ENCODE data around the gene GALNT2.
A peak's percentile ranks its signal among the peaks of the same experiment; 100 is the strongest.

GALNT2 gene

DNA sequence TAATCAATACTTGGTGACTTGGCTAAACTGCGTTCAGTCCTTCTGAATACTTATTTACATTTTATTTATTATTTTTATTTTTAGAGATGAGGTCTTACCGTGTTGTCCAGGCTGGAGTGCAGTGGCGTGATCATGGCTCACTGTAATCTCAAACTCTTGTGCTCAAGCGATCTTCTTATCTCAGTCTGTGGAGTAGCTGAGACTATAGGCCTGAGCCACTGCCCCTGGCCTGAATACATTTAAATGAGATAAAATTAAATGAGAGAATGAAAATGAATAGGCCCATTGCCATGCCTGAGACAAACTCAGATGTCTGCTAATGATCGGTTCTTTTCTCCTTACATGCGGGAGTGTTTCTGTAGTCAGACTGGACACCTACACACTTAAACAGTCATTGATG is 86.0 kb downstream of the GALNT2 start:
- H3K4me3 ChIP-seq (replicated peaks; ENCODE audit: insufficient read depth, low read length): no peak overlapping the region
- TF ChIP-seq POLR2AphosphoS5 (IDR thresholded peaks at IDR 0.05; ENCODE audit: low read depth) (no peak), GABPA (IDR thresholded peaks at IDR 0.05; ENCODE audit: low read depth) (no peak), SPI1 (IDR thresholded peaks at IDR 0.05; ENCODE audit: borderline replicate concordance, low read depth) (no peak)
- TF ChIP-seq, protein P1, sequence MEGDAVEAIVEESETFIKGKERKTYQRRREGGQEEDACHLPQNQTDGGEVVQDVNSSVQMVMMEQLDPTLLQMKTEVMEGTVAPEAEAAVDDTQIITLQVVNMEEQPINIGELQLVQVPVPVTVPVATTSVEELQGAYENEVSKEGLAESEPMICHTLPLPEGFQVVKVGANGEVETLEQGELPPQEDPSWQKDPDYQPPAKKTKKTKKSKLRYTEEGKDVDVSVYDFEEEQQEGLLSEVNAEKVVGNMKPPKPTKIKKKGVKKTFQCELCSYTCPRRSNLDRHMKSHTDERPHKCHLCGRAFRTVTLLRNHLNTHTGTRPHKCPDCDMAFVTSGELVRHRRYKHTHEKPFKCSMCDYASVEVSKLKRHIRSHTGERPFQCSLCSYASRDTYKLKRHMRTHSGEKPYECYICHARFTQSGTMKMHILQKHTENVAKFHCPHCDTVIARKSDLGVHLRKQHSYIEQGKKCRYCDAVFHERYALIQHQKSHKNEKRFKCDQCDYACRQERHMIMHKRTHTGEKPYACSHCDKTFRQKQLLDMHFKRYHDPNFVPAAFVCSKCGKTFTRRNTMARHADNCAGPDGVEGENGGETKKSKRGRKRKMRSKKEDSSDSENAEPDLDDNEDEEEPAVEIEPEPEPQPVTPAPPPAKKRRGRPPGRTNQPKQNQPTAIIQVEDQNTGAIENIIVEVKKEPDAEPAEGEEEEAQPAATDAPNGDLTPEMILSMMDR (IDR thresholded peaks at IDR 0.05; ENCODE audit: insufficient read depth, low read length): no peak
- TF ChIP-seq, protein P2, sequence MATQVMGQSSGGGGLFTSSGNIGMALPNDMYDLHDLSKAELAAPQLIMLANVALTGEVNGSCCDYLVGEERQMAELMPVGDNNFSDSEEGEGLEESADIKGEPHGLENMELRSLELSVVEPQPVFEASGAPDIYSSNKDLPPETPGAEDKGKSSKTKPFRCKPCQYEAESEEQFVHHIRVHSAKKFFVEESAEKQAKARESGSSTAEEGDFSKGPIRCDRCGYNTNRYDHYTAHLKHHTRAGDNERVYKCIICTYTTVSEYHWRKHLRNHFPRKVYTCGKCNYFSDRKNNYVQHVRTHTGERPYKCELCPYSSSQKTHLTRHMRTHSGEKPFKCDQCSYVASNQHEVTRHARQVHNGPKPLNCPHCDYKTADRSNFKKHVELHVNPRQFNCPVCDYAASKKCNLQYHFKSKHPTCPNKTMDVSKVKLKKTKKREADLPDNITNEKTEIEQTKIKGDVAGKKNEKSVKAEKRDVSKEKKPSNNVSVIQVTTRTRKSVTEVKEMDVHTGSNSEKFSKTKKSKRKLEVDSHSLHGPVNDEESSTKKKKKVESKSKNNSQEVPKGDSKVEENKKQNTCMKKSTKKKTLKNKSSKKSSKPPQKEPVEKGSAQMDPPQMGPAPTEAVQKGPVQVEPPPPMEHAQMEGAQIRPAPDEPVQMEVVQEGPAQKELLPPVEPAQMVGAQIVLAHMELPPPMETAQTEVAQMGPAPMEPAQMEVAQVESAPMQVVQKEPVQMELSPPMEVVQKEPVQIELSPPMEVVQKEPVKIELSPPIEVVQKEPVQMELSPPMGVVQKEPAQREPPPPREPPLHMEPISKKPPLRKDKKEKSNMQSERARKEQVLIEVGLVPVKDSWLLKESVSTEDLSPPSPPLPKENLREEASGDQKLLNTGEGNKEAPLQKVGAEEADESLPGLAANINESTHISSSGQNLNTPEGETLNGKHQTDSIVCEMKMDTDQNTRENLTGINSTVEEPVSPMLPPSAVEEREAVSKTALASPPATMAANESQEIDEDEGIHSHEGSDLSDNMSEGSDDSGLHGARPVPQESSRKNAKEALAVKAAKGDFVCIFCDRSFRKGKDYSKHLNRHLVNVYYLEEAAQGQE (IDR thresholded peaks at IDR 0.05; ENCODE audit: insufficient replicate concordance, low read depth): no peak
- DNase-seq (ENCODE audit: low read depth in 1 of 2, low spot score in 1 of 2): no peak
- peak overlapping the region; percentile 89 for H3K27ac ChIP-seq (replicated peaks)
- no peaks in the 10 kb centered on the region for H3K27me3 ChIP-seq (ENCODE audit: insufficient read depth, poor library complexity, severe bottlenecking)

DNA sequence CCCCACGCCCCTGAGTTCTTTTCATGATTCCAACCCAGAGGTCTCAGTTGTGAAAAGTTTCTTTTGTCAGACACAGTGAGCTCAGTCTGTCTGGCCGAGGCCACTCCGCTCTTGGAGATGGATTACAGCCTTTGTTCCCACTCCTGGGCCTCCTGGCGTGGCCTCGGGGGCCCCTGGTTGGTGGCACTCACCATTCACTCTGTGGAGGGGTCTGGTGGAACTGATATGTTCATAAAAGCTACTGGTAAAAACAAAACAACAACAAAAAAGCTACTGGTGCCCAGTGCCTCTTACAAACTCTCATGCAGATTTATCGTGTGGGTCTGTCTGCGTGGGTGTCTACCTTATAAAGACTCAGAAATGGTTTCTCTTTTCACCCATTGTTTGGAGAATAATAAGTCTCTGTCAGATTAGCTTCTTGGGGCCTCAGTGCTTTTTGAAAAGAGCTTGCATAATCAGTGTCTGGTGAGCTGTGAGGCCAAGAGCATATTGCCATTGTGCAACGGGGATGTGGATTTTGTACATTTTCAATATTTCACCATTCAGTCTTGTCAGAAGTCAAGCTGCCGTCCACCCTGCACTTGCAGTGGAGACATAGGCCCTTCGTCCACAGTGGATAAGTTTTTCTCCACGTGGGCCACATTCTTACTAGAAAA is 86.7 kb downstream of the GALNT2 start:
- H3K4me3 ChIP-seq (replicated peaks; ENCODE audit: insufficient read depth, low read length): no peak overlapping the region
- no peaks in the 10 kb centered on the region for H3K27me3 ChIP-seq (ENCODE audit: insufficient read depth, poor library complexity, severe bottlenecking)
- peak overlapping the region; percentile 89 for H3K27ac ChIP-seq (replicated peaks)
- peak; percentile 94 to 95 for DNase-seq (ENCODE audit: low read depth in 1 of 2, low spot score in 1 of 2)
- TF ChIP-seq, protein P1 (IDR thresholded peaks at IDR 0.05; ENCODE audit: insufficient read depth, low read length): no peak
- no peak for TF ChIP-seq SPI1 (IDR thresholded peaks at IDR 0.05; ENCODE audit: borderline replicate concordance, low read depth)
- TF ChIP-seq, protein P2 (IDR thresholded peaks at IDR 0.05; ENCODE audit: insufficient replicate concordance, low read depth): peak; percentile 53
- peak; percentile 83 for TF ChIP-seq POLR2AphosphoS5 (IDR thresholded peaks at IDR 0.05; ENCODE audit: low read depth)
- no peak for TF ChIP-seq GABPA (IDR thresholded peaks at IDR 0.05; ENCODE audit: low read depth)

DNA sequence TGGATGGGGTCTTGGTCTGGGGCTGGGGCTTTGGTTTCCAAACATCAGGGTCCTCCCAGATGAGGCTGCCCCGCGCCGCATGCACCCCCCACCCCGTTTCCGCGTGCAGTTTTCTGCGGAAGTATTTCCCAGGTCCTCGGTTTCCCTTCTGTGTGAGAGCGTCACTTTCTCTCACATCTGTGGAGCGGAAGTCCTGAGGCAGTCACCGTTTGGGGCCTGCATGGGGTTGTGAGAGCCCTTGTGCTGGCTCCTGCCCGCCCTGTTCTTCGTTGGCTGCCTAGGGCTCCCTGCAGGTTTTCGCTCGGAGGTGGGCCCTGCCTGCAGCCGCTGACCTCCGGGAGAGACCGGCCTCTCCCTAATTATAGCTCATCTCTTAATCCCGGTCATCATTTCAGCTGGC is 88.0 kb downstream of the GALNT2 start:
- Histone ChIP-seq H3K4me3 (replicated peaks; ENCODE audit: insufficient read depth, low read length) (no peak overlapping the region), H3K27me3 (ENCODE audit: insufficient read depth, poor library complexity, severe bottlenecking) (no peaks in the 10 kb centered on the region), H3K27ac (replicated peaks) (peak overlapping the region; percentile 89)
- DNase-seq (ENCODE audit: low read depth in 1 of 2, low spot score in 1 of 2): peak in 1 of 2 experiments; percentile 58
- TF ChIP-seq SPI1 (IDR thresholded peaks at IDR 0.05; ENCODE audit: borderline replicate concordance, low read depth) (peak; percentile 30; the same call in 1 of the 2 replicates), POLR2AphosphoS5 (IDR thresholded peaks at IDR 0.05; ENCODE audit: low read depth) (no peak)

DNA sequence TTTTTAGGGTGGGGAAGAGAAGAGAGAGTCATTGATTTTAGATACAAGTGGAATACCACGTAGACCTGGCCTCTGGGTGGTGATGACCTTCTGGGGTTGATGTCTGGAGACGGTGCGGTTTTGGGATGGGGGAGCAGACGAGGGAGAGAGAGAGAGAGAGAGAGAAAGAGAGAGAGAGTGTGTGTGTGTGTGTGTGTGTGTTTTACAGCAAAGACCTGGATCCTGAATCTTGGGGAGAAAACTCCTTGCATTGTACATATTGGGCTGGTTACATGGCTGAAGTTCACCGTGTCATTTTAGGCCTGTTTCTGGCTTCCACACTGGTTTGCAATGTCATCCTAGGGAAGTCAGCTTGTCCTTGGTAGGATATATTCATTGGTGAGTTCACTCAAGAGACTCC is 89.0 kb downstream of the GALNT2 start:
- Histone ChIP-seq H3K27ac (replicated peaks) (peak overlapping the region; percentile 89), H3K4me3 (replicated peaks; ENCODE audit: insufficient read depth, low read length) (no peak overlapping the region), H3K27me3 (ENCODE audit: insufficient read depth, poor library complexity, severe bottlenecking) (no peaks in the 10 kb centered on the region)
- no peak for DNase-seq (ENCODE audit: low read depth in 1 of 2, low spot score in 1 of 2)
- TF ChIP-seq POLR2AphosphoS5 (IDR thresholded peaks at IDR 0.05; ENCODE audit: low read depth) (no peak), GABPA (IDR thresholded peaks at IDR 0.05; ENCODE audit: low read depth) (no peak)

DNA sequence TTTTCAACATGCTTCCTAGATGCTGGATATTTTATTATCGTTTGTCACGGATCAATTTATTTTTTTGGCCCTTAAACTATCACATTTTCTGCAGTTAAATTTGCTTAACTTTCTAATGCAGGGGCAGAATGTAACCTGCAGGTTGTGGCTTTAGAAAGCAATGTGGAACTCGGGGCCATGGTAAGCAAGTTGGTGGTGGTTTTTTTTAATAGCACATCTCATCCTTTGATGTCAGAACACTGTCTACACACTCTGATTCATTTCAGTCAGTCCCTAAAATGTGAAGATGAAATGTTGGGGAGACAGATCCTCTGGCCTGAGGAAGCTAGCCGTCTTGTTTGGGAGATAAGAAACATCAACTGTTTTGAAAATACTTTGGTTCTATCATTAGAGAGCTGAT is 89.5 kb downstream of the GALNT2 start:
- H3K27ac ChIP-seq (replicated peaks): peak overlapping the region; percentile 89
- no peak for DNase-seq (ENCODE audit: low read depth in 1 of 2, low spot score in 1 of 2)

More for the DNA sequence above, 89.5 kb downstream of the GALNT2 start:
- TF ChIP-seq GABPA (IDR thresholded peaks at IDR 0.05; ENCODE audit: low read depth): no peak
- Histone ChIP-seq H3K4me3 (replicated peaks; ENCODE audit: insufficient read depth, low read length) (no peak overlapping the region), H3K27me3 (ENCODE audit: insufficient read depth, poor library complexity, severe bottlenecking) (no peaks in the 10 kb centered on the region)
